Epithelial cell of esophagus (primary cell): ENCODE data around the gene RFX2.

Experiments
- DNase-seq: peaks from one replicate; pipeline ENCODE4 v3.0.0; 2010; ENCODE audit warnings: low read depth
- H3K4me3 ChIP-seq: 2 replicates; pipeline ENCODE4 v1.5.1; 2011; ENCODE audit warnings: mild to moderate bottlenecking, low read length, control low read depth
- CTCF ChIP-seq: IDR thresholded peaks from 2 replicates; pipeline ENCODE4 v1.5.1; 2011; ENCODE audit warnings: low read depth, mild to moderate bottlenecking, low read length, control low read depth, inconsistent platforms; ENCODE audit not compliant: insufficient read depth; ENCODE audit errors: missing control alignments

Gene RFX2

GRCh38 chr19:6047256-6047655 is 63.0 kb downstream of the RFX2 start:
- TF ChIP-seq CTCF, result no peak
- DNase-seq, result no peak
- H3K4me3 ChIP-seq, result no peak overlapping the region

GRCh38 chr19:6045108-6045507 is 65.2 kb downstream of the RFX2 start:
- no peak overlapping the region for H3K4me3 ChIP-seq
- TF ChIP-seq CTCF, result no peak
- no peak for DNase-seq

GRCh38 chr19:6044056-6044805 is 66.1 kb downstream of the RFX2 start:
- DNase-seq, result no peak
- TF ChIP-seq CTCF, result no peak
- no peak overlapping the region for H3K4me3 ChIP-seq

GRCh38 chr19:6042776-6043726 is 67.2 kb downstream of the RFX2 start:
- no peak for DNase-seq
- H3K4me3 ChIP-seq, result no peak overlapping the region
- TF ChIP-seq CTCF, result no peak

GRCh38 chr19:6041991-6042481 is 68.3 kb downstream of the RFX2 start:
- no peak overlapping the region for H3K4me3 ChIP-seq
- DNase-seq, result no peak
- no peak for TF ChIP-seq CTCF

- no peak for TF ChIP-seq CTCF
Observed at GRCh38 chr19:6041071-6041470, 69.2 kb downstream of the RFX2 start.

More at GRCh38 chr19:6041071-6041470, 69.2 kb downstream of the RFX2 start:
- no peak for DNase-seq
- no peak overlapping the region for H3K4me3 ChIP-seq
